ENCODE results near the gene SLC23A2.

The SLC23A2 gene

DNA sequence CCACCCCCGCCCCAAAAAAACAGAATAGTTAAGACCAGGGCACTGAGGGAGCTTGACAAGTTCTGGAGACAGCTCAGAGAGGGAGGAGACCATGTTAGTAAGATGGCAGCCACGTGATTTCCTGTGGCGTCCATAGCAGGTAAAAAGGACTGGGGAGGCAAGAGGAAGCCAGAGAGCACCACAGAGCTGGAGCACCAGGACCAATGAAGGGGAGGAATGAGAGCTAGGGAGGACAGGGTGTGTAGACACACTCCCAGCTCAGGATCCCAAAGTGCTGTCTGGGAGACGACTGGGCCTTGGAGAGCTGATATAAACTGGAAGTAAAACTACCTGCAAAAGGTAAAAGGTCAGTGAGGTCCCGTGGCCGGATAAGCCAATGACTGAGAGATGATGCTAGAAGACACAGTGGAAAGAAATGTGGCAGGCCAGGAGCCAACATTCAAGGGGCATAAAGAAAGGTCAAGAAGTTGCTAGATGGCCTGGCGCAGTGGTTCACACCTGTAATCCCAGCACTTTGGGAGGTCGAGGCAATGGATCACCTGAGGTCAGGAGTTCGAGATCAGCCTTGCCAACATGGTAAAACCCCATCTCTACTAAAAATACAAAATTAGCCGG, 39.0 kb downstream of the SLC23A2 start:
- peak; percentile 38 for DNase-seq

DNA sequence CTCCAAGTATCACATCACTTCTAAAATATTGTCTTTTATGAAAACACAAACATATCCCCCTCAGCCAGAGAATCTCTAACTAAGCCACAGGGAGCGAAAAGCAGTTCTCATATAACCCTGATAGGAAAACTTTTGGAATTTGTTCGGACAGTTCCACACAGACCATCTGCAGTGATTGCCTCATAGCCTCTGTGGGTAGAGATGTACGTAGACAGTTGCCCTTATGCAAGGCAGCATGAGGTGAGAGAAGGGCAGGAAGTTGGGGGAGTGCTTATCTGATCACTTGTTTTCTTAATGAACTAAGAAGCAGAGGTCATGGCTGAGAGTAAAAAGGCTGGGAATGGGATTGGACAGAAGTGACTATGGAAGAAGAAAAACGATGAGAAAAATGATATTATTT, 39.6 kb downstream of the SLC23A2 start:
- no peak for DNase-seq

DNA sequence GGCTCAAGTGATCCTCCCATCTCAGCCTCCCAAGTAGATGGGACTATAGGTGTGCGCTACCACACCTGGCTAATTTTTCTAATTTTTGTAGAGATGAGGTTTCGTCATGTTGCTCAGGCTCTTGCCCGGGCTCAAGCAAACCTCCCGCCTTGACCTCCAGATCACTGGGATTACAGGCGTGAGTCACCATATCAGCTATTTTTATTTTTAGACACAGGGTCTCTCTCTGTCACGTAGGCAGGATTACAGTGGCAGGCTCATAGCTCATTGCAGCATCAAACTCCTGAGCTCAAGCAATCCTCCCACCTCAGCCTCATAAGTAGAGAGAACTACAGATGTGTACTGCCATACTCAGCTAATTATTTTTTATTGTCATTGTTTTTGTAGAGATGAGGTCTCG, 41.7 kb downstream of the SLC23A2 start:
- DNase-seq, result no peak

DNA sequence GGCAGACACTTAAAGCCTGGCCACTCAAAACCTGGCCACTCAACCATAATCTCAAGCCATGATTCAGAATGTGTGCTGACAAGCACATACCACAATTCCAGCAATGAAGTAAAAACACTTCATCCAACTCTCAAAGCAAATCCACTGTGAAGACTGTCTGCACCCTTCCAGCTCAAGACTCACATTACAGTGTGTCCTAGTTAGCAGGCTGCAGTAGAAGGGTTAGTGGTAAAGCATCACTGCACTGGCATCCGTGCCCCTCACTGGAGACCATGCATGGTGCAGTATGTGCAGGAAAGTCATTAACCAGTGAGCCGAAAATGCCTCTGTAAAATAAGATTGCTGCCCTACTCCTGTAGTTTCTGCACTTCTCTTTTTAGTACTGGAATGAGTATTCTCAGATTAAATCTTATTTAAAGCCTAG, 43.4 kb downstream of the SLC23A2 start:
- DNase-seq, result no peak

DNA sequence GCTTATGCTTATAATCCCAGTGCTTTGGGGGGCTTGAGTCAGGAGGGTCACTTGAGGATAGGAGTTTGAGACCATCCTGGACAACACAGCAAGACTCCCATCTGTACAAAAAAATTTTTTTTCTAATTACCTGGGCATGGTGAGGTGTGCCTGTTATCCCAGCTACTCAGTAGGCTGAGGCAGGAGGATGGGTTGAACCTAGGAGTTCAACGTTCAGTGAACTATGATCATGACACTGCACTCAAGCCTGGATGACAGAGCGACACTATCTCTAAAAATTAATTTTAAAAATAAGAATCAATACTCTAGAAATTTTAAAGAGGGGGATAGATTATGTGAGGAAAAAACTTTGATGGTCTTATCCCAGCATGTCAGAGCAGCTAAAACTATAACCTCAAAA, 44.1 kb downstream of the SLC23A2 start:
- no peak for DNase-seq

DNA sequence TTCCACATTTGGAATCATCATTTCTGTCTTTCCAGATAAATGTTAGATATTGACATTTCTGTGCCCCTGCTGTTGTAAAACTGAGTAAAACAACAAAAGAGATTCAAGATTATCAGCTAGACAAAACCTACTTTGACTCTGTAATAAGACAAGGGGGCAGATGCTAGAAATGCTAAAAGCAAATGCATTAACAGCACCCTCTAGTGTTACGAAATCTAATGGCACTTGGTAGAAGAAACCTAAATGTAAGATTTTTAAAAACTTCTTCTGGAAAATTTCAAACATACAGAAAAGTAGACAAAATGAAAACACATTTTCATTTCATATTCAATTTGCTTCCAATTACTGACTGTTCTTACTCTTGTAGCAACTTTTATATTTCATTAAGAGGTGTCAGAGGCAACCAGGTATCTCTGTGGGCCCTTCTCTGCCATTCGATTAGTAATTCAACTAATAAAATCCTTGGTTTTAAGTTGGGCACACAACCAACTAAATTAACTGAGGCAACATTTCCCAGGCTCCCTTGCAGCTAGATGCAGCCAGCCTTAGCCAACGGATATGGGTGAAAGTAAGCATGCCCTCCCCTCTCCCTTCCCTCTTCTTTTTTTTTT, 45.0 kb downstream of the SLC23A2 start:
- DNase-seq, result no peak

DNA sequence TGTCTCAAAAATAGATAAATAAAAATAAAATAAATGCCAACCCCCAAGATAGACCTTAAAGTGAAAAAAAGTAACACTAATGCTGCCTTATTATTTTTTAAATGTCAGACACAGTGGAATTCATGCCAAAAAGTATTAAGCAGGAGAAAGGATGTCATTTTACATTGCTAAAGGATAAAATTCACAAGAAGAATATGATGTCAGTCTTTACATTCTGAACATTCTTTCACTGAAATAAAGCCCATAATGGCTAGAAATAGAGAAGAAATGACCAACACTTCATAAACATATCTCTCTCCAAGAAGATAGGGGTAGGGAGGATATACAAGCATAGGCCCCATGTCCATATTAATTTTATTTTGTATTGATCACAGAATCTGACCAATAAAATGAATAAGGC, 47.4 kb downstream of the SLC23A2 start:
- no peak for DNase-seq

DNA sequence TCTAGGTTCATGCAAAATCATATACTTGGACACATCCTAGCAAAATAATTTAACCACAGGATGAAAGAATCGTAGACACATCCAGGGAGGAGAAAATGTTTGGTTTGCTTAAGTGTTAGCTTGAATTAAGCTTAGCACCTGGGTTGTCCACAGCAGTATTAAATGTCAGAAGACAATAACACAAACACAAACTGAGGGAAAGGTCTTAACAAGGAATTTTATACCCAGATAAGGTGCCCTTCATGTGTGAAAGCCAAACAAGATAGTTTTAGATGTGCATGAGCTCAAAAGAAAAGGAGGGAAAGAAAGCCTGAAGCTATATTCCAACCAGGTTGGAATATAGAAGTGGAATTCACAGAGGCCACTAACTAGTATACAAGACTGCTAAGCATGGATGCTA, 49.1 kb downstream of the SLC23A2 start:
- DNase-seq, result no peak

DNA sequence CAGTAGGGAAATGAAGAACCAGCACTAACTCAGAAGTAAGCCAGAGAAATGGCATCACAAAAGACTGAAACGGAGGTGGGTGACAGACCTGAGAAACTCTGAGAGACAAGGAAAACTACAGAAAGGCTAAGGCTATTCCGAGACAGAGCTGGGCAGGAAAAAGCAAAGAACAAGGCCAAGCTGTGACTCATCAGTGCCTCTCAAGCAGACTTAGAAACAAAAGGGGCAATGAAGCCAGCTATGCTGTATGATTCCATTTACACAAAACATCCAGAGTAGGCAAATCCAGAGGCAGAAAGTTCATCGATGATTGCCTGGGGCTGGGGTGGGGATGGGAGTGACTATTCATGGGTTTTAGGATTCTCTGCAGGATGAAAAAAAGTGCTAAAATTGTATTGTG, 50.0 kb downstream of the SLC23A2 start:
- no peak for DNase-seq

DNA sequence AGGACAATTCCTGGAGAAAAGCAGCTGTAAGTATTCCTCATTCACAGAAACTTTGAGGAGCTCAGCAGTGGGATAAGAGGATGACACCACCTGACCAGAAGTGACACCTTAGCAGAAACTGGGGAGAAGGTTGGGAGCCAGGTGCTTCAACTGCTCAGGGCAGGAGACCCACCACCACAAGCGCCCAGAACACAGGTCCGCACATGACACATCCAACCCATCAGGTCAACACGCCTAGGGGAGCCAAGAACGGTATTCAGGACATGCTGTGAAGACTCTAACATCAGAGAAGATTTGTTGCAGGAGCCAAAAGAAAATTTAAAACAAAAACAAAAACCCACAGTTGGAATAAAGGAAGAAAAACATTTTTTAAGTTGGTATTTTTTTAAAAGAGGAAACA, 50.5 kb downstream of the SLC23A2 start:
- DNase-seq, result no peak

DNA sequence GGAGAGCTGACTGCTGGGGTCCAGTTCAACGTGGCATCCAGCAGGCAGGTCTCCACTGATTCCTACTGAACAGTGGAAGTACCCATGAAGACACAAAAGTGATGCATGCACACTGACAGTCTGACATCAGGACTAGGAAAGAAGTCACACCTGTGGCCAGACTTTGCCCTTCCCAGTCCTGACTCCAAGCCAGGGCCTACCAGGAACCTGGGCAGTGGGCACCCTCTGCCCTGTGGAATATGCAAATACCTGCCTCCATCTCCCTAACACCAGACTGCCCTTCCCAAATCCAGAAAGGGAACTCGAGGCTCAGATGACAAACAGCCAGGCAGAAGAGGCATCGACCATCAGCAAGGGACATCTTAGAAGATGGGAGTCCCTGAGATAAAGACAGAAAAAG, 50.9 kb downstream of the SLC23A2 start:
- no peak for DNase-seq

DNA sequence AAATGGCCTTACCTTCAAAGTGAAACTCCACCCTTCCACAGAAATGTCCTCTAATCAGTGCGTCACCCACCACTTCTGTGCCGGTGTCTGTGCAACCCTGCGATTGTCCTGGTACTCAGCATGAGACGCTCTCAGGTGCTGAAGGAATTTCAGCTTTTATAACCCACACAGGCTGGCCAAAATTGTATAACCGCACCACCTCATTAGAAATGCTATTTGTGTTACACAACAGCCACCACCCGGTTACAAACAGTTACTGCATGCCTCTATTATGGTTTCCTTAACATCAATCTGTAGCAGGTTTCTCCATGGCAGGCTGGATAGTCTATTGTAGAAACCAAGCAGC, 51.5 kb downstream of the SLC23A2 start:
- peak; percentile 14 for DNase-seq

DNA sequence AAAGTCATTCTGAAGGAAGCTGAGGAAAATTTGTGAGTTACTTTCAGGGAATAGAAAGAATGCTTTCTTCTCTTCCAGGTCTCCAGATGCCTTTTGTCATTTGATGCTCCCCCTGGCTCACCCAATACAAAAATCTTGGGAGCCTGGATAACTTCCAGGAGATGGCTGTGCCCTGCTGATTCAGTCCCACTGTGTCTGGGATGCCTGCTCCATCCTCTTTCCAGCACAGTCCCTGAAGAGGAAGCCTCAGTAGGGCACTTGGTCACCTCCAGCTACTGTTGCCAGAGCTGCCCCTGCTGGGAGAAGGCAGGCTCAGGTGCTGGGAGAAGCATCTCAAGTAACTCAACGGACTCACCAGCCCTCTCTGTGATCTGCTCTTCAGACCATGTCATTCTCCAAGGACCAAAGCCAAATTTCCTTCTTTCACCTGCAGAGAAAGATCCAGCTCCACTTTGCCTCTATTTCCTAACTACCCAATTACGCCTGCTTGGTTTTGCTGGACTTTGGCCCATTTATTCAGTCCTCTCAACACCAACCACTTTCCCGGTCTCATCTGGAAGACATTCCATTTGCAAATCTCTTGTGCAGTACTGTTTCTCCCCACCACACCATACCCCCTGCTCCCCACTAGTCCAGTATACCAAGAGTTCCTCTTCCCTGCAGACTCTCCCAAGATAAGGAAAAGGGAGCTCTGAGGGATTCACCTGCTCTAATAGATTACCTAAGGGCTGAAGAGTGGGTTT, 53.3 kb downstream of the SLC23A2 start:
- no peak for DNase-seq

DNA sequence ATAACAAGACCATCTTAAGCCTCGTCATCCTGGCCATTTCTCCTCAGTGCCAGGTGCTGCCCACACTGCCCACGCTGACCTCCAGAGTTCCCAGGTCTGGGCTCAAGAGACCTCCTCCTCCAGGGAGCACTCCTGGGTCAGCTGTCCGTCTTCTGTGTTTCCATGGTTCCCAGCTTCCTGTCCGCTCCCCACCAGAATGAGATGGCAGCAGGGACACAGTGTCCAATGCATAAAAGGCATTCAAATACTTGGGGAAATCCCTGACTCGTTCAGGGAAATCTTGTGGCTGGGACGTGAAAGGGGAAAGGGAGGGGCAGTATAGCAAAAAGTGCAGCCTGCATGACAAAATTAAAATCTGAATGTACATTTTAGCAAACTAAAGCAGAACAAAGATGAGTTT, 54.3 kb downstream of the SLC23A2 start:
- no peak for DNase-seq

DNA sequence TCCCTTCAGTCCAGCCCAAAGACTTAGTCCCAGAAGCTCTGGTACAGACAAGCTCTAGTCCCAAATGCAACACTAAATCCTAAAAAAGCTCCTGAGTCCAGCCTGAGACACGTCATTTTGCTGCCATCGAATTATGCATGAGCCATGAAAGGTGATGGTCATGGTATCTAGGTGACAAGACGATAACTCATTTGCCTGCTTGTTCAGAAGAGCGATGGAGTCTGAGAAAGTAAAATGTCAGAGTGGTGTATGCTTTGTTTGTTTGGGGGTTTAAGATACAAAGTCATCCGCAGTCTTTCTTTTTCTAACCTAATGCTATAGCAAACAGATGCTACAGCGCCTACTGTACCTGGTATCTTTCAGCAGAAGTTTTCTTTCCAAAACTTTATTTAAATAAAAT, 54.7 kb downstream of the SLC23A2 start:
- no peak for DNase-seq

DNA sequence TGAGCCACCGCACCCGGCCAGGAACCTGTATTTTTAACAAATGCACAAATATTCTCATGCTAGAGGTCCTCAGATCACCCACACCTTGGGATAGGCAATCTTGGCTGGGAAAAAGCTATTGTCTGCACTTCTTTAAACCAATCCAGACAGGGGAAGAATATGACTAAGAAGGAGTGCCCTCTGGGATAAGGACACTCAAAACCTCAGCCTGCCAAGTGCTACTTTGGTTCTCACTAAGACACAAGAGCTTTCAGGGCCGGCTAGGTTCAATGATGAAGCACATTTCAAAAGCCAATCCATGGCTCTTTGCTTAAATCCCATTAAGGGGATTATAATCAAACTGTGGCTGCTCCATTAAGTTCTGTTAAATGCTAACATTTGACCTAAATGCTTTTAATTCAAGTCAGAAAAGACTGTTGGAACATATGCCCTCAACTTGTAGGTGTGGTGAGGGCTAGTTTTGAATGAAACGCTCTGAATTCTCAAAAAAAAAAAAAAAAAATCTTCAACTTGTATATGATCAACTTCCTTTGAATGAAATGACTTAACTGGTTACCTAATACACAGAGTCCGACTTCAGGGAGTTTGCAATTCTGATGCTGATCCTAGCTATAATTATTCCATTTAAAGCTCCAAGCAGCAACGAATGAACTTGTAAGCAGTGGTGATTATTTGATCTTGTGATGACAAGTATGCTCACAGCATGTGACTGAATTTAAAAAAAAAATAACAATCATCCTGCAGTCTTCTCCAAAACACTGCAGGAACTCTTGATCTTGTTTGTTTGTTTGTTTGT, 56.6 kb downstream of the SLC23A2 start:
- no peak for DNase-seq

DNA sequence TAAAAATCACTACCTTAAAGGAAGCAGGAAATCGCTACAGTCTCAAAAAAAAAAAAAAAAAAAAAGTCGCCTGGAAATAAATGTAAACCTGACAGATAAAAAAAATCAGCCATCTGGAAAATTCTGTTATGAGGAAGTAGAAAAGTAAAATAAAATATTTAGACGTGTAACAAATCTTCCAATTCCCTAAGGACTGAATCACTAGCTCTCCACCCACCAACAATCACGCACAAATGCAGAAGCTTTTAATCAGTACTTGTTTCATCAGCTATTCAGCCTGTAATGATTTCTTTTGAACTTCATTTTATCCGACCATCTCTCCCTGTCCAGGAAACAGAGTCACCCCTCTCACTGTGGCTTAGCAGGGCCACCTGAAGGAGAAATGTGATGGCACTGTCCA, 59.0 kb downstream of the SLC23A2 start:
- no peak for DNase-seq

DNA sequence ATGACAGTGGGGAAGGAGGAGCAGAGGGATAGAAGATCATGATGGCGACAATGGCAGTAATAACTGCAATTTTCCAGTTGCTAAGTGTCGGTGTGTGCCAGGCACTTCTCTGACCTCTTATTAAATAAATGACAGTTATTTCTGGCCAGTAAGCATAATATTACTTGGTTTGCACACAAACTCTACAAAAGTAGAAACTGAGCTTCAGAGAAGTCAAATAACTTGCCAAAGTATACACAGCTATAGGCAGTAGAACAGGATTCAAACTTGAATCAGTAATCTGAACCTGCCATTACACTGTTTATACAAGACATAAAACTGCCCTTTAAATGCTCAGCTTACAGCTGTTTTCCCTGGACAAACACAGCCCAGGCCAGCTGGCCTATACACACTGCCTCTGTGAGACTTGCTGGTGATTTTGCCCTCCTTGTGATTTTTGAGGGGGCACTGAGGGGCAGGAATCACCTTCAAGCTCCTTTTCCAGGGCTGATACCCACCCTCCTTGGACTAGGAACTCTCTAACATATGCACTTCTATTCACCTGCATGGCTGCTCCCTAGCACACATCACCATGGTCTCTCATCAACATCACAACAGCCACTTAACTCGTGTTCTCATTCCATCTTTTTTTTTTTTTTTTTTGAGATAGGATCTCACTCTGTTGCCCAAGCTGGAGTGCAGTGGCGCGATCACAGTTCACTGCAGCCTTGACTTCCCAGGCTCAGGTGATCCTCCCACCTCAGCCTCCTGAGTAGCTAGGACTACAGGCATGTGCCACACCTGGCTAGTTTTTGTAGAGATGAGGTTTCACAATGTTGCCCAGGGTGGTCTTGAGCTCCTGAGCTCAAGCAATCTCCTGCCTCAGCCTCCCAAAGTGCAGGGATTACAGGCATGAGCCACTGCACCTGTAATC, 63.6 kb downstream of the SLC23A2 start:
- no peak for DNase-seq

DNA sequence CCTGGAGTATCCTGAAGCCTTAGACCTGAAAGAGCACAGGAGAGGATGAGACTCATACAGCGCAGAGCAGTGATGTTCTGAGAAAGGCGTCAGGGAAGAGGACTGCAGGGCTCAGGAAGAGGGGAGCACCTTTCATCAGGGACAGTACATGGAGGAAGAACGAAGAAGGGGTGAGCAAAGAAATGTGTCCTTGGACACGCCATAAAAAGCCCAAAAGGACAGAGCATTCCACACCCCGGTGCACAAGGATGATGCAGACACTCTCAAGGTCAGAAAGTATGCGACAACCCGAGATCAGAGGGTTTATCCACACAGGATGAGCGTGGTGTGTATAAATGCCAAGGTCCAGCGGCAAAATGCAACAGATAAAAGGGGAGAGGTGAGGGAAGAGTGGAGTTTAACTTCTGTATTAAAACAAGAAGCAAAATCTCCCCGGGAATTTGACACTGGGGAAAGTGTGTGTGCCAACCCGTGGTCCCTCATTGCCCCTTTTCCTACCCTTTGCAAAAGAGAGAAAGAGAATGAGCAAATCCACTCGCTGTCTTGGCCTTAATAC, 64.4 kb downstream of the SLC23A2 start:
- no peak for DNase-seq

DNA sequence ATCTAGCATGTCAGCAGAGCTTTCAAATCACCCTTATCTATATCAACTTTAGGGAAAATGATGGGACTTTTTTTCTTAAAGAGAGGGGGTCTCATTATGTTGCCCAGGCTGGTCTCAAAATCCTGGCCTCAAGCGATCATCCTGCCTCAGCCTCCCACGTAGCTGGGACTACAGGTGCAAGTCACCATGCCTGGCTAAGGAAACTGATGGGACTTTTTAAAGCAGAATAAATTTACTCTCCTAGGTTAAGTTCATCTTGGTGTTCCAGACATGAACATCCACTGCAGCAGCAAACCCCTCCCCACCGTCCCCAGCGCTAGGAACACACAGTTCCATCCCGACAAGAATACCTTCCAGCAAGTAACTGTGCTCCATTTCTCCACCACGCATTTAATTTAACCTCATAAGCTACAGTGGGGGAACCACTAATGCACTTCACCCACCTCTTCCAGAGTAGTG, 64.9 kb downstream of the SLC23A2 start:
- no peak for DNase-seq

DNA sequence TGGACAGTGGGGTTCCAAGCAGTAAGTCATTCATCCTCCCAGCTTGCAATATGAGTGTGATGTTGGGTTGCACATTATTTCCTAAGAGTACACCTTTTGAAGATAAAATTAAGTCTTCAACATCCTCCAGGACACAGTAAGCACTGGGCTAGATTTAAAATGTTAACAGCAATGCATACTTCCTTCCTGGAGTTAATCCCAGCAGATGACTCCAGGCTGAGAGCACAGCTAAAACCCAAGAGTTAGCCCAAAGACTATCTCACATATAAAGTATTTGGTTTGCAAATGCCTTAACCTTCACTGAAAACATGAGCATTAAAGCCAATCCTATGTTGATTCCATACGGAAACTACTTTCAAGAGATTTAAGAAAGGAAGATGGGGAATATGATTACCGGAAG, 69.2 kb downstream of the SLC23A2 start:
- no peak for DNase-seq

All from effector CD4-positive, alpha-beta T cell (primary cell).